GM23338 (cell line): ENCODE measurements around the gene SELPLG. TPM values are rescaled to one million over a fixed set of nuclear protein-coding genes. Genes with fewer than 3 reads are reported as not detected.
A peak's percentile ranks its signal among the peaks of the same experiment; 100 is the strongest.

Experiments used
- ATAC-seq: fragments of 200-7000 bp; cut with Tn5 transposase; 3 replicates; pipeline ENCODE4 v1.9.1; 2020
- DNase-seq: peaks from one replicate; pipeline ENCODE4 v3.0.0-alpha.2; 2015; ENCODE audit warnings: low spot score
- H2AFZ ChIP-seq: fragments of 200-600 bp; sonication (generic); 2 replicates; pipeline ENCODE4 v1.8.0; 2016; ENCODE audit warnings: antibody characterized with exemption, mild to moderate bottlenecking, moderate library complexity
- H3F3A ChIP-seq: fragments of 200-600 bp; sonication (generic); replicated peaks from 2 replicates; pipeline ENCODE4 v1.8.0; 2017; ENCODE audit warnings: antibody characterized with exemption, mixed run types, low read depth
- H3K27ac ChIP-seq: fragments of 200-600 bp; sonication (generic); 2 replicates; pipeline ENCODE4 v1.6.1; 2016; ENCODE audit warnings: low read depth
- H3K27me3 ChIP-seq: fragments of 200-600 bp; sonication (generic); 2 replicates; pipeline ENCODE4 v1.8.0; 2016; ENCODE audit warnings: mild to moderate bottlenecking, mixed run types, moderate library complexity; ENCODE audit not compliant: insufficient read depth
- H3K36me3 ChIP-seq: fragments of 200-600 bp; sonication (generic); 2 replicates; pipeline ENCODE4 v1.8.0; 2016; ENCODE audit warnings: mild to moderate bottlenecking; ENCODE audit not compliant: insufficient read depth
- H3K4me1 ChIP-seq: fragments of 200-600 bp; sonication (generic); 2 replicates; pipeline ENCODE4 v1.8.0; 2016; ENCODE audit warnings: mild to moderate bottlenecking, moderate library complexity; ENCODE audit not compliant: insufficient read depth
- H3K4me2 ChIP-seq: fragments of 200-600 bp; sonication (generic); 2 replicates; pipeline ENCODE4 v1.7.1; 2017; ENCODE audit warnings: mixed run types
- H3K4me3 ChIP-seq: fragments of 200-600 bp; sonication (generic); 2 replicates; pipeline ENCODE4 v1.6.1; 2016; ENCODE audit warnings: mixed run types
- H3K79me2 ChIP-seq: fragments of 200-600 bp; sonication (generic); replicated peaks from 2 replicates; pipeline ENCODE4 v1.8.0; 2017; ENCODE audit warnings: mild to moderate bottlenecking; ENCODE audit not compliant: insufficient read depth
- H3K9me2 ChIP-seq: fragments of 200-600 bp; sonication (generic); 2 replicates; pipeline ENCODE4 v1.8.0; 2017; ENCODE audit not compliant: insufficient read depth
- H4K20me1 ChIP-seq: fragments of 200-600 bp; sonication (generic); replicated peaks from 2 replicates; pipeline ENCODE4 v1.8.0; 2017; ENCODE audit warnings: mild to moderate bottlenecking; ENCODE audit not compliant: insufficient read depth
- H3K27ac Mint-ChIP-seq: 2 replicates; pipeline ENCODE4 v1.8.0; 2020; ENCODE audit warnings: inconsistent platforms, mild to moderate bottlenecking, moderate library complexity, mixed read lengths
- H3K27me3 Mint-ChIP-seq: 3 replicates; pipeline ENCODE4 v1.8.0; 2022; ENCODE audit warnings: low read depth, mild to moderate bottlenecking, moderate library complexity, mixed read lengths, inconsistent platforms; ENCODE audit not compliant: insufficient read depth, poor library complexity
- H3K36me3 Mint-ChIP-seq: 3 replicates; pipeline ENCODE4 v1.8.0; 2021; ENCODE audit warnings: low read depth, mild to moderate bottlenecking, inconsistent platforms, moderate library complexity, mixed read lengths
- H3K4me1 Mint-ChIP-seq: 3 replicates; pipeline ENCODE4 v1.8.0; 2020; ENCODE audit warnings: mild to moderate bottlenecking, inconsistent platforms, mixed read lengths
- H3K4me3 Mint-ChIP-seq: 3 replicates; pipeline ENCODE4 v1.8.0; 2021; ENCODE audit warnings: moderate library complexity, mild to moderate bottlenecking, inconsistent platforms, mixed read lengths
- H3K9me3 Mint-ChIP-seq: 3 replicates; pipeline ENCODE4 v1.8.0; 2020; ENCODE audit warnings: moderate library complexity, mild to moderate bottlenecking, inconsistent platforms, mixed read lengths
- CTCF ChIP-seq, 2 experiments: fragments of 200-600 bp in 1 of 2; sonication (generic) in 1 of 2; conservative IDR thresholded peaks; 2 replicates each; pipeline versions ENCODE4 v1.5.1 to v1.6.1; 2016 to 2017; ENCODE audit warnings: antibody characterized with exemption in 2 of 2, low read depth in 2 of 2, mild to moderate bottlenecking in 2 of 2, moderate library complexity in 1 of 2
- ETS1 ChIP-seq: IDR thresholded peaks from 2 replicates; pipeline ENCODE4 v1.6.1; 2016; ENCODE audit warnings: antibody characterized with exemption
- EZH2 ChIP-seq: fragments of 200-600 bp; sonication (generic); IDR thresholded peaks from one replicate; pipeline ENCODE4 v1.8.0; 2017; ENCODE audit warnings: antibody characterized with exemption, mild to moderate bottlenecking, low read depth; ENCODE audit not compliant: unreplicated experiment
- EZH2phosphoT487 ChIP-seq: fragments of 200-600 bp; sonication (generic); IDR thresholded peaks from one replicate; pipeline ENCODE4 v1.8.1; 2018; ENCODE audit warnings: antibody characterized with exemption; ENCODE audit not compliant: unreplicated experiment
- JUNB ChIP-seq: IDR thresholded peaks from one replicate; pipeline ENCODE4 v1.6.1; 2016; ENCODE audit warnings: antibody characterized with exemption; ENCODE audit not compliant: unreplicated experiment
- NANOG ChIP-seq: IDR thresholded peaks from 2 replicates; pipeline ENCODE4 v1.6.1; 2016; ENCODE audit warnings: antibody characterized with exemption, borderline replicate concordance
- REST ChIP-seq: IDR thresholded peaks from one replicate; pipeline ENCODE4 v1.6.1; 2018; ENCODE audit warnings: antibody characterized with exemption; ENCODE audit not compliant: unreplicated experiment
- ZNF331 ChIP-seq: fragments of 250-450 bp; sonication (Bioruptor Pico); IDR thresholded peaks from 2 replicates; pipeline ENCODE4 v1.5.0; 2020; ENCODE audit warnings: low read depth, mild to moderate bottlenecking, moderate library complexity
- ZNF462 ChIP-seq: fragments of 250-450 bp; sonication (Bioruptor Pico); IDR thresholded peaks from 2 replicates; pipeline ENCODE4 v1.5.0; 2020; ENCODE audit warnings: mild to moderate bottlenecking, moderate library complexity
- polyA plus RNA-seq: library from polyadenylated mRNA; unstranded; fragments of >200 nt; fragmentation: Nextera tagmentation; extraction: Ambion mirVana; gene quantifications from 2 replicates; pipeline ENCODE4 v1.2.1, GENCODE V29; 2016
- total RNA-seq: library from RNA; depleted of rRNA; stranded (reverse); fragments of >200 nt; shearing (Covaris generic); gene quantifications from 2 replicates; pipeline ENCODE4 v1.2.3, GENCODE V29; 2014

The SELPLG gene
- total and polyA plus RNA-seq, 2 experiments from 2014 or later: 0.16 to 0.56 TPM

GRCh38 chr12:108616941-108617858 lies 16.5 kb downstream of the SELPLG start:
- no peak overlapping the region for H3K4me3 ChIP-seq
- H3F3A ChIP-seq: 0 out of 2 replicates have a peak, but pooled peaks cover 3% of the 10 kb centered on the region
- H3K36me3 ChIP-seq: no peaks in the 10 kb centered on the region
- peaks cover 3% of the 10 kb centered on the region; the same call in 1 of the 2 replicates for H3K4me1 ChIP-seq
- H3K79me2 ChIP-seq: no peaks in the 10 kb centered on the region
- no peak overlapping the region for H3K27ac ChIP-seq
- peak overlapping the region; percentile 61 for H3K27ac Mint-ChIP-seq
- TF ChIP-seq ETS1 (no peak), JUNB (no peak), NANOG (no peak), ZNF462 (no peak), EZH2 (no peak), ZNF331 (no peak), REST (no peak), CTCF (conservative IDR thresholded peaks at IDR 0.05; ENCODE audit: low read depth in 2 of 2) (no peak), EZH2phosphoT487 (no peak)
- H3K9me2 ChIP-seq: no peaks in the 10 kb centered on the region
- H4K20me1 ChIP-seq: no peaks in the 10 kb centered on the region
- H3K4me1 Mint-ChIP-seq: peaks cover 20% of the 10 kb centered on the region
- no peak overlapping the region for H3K4me2 ChIP-seq
- DNase-seq (no peak), ATAC-seq (no peak)
- peaks cover 9% of the 10 kb centered on the region for H3K27me3 Mint-ChIP-seq
- H3K36me3 Mint-ChIP-seq: peaks cover 3% of the 10 kb centered on the region; the same call in 1 of the 3 replicates
- peak overlapping the region; percentile 56; the same call in 1 of the 2 replicates for H2AFZ ChIP-seq
- H3K27me3 ChIP-seq: no peaks in the 10 kb centered on the region
- no peak overlapping the region for H3K4me3 Mint-ChIP-seq
- peaks cover 7% of the 10 kb centered on the region for H3K9me3 Mint-ChIP-seq
